Activated CD4-positive, alpha-beta T cell treated with anti-CD3 and anti-CD28 coated beads for 4 hours (primary cell): ENCODE results near the gene DHODH.
"Not testable (repeated sequence)": the region's sequence is repeated elsewhere in the genome, so short reads cannot be mapped to it uniquely, and the experiment has no call there.

Experiments used
- DNase-seq, 2 donors: peaks; one replicate each; pipeline ENCODE4 v3.0.0-alpha.2; 2020

DHODH gene

DNA sequence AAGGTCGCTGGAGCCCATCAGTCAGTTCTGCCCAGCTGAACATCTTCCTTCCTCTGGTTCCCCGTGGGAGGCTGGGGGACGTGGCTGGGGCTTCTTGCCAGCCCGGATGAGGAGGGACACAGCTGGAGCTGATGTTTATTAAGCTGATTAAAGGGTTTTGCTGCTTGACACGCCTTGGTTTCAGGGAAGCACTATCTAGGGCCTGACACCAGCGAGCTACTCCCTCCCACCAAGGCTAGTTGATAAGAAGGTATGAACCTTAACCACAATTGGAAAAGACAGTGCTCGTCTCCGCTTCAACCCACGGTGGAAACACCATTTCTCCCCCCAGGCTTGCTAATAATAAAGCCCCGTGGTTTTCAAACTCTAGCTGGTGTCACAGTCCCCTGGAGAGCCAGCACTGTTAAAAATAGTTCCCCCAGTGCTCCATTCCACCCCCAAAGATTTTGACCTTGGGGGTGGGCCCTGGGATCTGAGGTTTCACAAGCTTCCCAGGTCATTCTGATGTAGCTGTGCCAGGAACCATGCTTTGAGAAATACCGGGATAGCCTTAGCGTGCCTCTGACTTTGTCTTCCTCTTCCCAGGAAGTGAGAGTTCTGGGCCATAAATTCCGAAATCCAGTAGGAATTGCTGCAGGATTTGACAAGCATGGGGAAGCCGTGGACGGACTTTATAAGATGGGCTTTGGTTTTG, 5.5 kb downstream of the DHODH start:
- no peak for DNase-seq

DNA sequence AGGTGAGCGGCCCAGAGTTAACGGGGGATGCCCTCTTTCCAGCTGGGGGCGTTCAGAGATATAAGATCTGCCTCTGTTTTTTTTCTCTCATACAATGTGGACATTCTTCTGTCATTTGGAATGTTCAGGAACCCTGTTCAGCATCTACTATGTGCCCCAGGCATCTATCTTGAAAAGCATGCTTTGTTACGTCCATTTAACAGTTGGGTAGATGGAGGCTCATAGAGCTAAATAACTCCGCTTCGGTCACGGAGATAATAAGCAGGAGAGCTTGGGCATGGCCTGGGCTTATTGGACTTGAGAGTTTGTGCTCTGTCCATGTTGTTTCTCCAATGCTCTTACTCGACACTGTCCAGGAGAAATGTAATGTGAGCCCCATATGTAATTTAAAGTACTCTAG, 6.1 kb downstream of the DHODH start:
- no peak for DNase-seq

DNA sequence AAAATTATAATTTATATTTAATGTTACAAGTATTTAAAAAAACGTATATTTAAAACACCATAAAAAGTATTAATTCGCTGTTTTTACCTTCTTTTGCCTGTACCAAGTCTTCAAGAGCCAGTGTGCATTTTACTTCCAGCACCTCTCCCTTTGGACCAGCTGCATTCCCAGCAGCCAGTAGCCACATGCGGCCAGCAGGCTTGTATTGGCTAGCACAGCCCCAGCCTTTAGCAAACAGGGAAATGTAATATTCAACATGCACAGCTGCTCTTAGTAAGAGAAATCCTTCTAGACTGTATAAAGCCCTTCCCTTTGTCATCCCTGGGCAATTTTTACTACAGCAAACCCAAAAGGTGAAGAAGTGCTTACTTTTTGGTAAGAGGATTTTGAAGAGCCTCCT, 6.6 kb downstream of the DHODH start:
- no peak for DNase-seq

DNA sequence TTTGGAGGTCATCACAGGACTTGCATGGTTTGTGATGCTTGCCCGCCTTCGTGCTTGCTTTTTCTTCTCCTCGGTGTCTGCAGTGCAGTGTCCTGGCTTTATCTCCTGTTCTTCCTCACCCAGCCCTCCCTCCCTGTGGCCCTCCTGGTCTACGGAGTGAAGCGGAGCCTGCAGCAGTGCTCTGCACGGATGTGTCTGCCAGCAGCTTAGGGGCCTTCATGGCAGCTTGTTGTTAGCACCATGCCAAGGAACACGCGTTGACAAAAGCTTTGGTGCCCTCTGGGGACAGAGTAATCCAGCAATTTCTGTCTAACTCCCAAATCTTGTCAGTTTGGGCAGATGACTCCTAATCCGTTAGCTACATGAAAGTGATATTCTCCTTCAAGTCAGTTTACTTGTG, 9.9 kb downstream of the DHODH start:
- no peak for DNase-seq

DNA sequence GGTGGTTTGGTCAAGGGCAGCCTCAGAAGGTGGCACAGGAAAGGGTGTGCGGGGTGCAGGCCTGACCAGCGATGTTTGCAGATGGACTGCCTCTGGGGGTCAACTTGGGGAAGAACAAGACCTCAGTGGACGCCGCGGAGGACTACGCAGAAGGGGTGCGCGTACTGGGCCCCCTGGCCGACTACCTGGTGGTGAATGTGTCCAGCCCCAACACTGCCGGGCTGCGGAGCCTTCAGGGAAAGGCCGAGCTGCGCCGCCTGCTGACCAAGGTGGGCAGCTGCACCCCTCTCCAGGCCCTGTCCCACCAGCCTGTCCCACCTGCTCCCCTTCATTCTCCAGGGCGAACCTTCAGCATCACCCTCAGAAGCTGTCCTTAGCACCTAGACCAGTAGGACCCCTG, 12.5 kb downstream of the DHODH start:
- DNase-seq = no peak

DNA sequence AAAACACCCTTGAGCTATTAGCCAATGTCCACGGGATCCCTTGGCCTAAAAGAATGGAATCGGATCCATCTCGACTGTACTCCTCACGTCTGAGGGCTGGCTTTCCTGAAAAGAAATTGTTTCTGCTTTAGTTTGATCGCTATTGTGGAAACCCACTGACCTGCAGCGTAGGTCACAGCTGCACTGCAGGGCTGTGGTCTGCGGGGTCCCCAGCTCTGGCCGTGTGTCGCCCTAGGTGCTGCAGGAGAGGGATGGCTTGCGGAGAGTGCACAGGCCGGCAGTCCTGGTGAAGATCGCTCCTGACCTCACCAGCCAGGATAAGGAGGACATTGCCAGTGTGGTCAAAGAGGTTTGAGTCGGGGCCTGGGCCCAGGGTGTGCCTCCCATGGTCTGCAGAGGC, 13.6 kb downstream of the DHODH start:
- DNase-seq = no peak

DNA sequence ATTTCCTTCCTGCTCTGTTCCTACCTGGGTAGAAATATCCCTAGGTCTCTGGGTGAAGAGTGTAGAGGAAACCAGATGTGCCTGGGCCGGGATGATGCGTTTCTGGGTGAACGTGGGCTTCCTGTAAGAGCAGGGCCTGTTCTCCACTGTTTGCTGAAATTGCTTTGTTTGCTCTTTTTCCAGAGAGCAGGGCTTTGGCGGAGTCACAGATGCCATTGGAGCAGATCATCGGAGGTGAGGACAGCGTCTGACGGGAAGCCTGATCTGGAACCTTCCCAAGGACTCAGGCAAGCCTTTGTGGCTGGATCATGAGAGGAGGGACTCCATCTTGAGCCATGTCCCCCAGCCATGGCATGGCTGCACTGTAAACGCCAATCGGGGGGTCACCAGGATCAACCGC, 15.4 kb downstream of the DHODH start:
- DNase-seq = no peak

DNA sequence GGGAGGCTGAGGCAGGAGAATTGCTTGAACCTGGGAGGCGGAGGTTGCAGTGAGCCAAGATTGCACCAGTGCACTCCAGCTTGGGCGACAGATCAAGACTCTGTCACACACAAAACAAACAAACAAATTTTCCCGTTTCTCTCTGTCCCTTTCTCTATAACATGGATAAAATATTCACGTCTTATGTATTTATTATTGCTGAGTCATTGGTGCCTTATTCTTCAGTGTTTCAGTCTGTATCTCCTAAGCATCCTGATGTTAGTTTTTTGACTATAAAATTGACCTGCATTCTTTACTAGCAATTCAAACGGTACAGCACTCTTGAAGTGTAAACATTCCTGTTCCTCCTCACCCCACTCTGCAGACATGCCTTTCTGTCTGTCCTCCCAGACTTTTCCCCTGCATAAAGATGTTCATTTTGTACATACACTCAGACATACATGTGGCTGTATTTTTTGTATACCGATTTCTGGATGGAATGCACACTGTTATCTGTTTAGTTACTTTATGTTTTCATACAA, 16.4 kb downstream of the DHODH start:
- no peak for DNase-seq

DNA sequence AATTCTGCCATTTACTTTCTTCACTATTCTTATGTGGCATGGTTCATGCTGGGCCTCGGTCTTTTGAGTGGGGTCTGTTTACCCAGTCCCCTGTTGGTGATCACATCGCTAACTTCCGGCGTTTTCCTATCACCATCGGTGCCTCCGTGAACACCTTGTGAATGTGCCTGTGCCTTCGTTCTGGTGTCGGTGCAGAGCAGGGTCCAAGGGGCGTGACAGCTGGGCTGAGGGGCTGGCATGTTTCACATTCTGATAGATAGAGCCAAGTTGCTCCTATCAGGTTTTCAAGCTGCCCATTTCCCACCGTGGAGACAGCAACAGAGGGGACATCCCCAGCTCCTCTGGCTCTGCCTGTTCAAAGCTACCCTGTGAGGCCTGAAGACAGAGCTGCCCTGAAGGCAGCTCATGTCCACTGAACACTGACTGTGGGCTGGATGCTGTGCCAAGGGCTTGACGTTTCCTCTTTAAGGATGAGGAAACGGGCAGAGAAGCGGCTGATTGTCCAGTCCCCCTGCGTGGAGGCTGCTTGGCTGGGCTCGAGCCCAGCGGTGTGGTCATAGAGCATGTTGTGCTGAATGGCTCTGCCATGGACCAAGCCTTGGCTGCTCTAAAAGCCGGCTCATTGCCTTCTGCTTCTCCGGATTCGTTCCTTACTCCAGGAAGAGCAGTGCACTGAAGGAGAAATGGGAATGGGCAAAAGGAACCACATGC, 17.0 kb downstream of the DHODH start:
- DNase-seq = no peak

DNA sequence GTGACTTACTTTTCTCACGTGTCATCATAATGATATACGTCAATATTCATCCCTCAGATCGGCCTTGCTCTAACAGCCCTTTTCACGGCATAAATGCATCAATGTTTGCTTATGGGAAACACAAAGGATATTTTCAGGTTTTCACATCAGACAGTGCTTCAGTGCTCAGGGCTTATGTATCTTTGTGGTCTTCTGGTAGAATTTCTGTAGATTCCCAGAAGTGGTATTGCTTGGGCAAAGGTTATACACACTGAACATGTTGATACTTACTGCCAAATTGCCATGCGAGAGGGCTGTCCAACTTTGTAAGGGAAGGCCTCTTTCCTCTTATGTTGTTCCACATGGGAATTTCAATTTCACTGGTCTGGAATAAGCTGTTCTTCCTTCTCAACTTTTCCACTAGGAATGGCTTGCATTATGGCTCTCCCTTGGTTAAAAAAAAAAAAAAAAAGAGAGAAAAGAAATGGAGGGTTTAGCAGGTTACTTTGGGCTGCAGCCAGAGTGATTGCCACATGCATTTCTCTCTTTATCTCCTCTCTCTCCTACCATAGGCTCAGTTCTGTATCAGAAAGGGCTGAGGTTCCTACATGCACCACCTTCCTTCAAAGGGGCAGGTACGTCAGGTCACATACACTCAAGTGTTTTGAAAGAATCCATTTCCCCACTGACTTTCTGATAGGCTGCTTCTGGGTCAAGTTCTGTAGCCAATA, 19.3 kb downstream of the DHODH start:
- no peak for DNase-seq

DNA sequence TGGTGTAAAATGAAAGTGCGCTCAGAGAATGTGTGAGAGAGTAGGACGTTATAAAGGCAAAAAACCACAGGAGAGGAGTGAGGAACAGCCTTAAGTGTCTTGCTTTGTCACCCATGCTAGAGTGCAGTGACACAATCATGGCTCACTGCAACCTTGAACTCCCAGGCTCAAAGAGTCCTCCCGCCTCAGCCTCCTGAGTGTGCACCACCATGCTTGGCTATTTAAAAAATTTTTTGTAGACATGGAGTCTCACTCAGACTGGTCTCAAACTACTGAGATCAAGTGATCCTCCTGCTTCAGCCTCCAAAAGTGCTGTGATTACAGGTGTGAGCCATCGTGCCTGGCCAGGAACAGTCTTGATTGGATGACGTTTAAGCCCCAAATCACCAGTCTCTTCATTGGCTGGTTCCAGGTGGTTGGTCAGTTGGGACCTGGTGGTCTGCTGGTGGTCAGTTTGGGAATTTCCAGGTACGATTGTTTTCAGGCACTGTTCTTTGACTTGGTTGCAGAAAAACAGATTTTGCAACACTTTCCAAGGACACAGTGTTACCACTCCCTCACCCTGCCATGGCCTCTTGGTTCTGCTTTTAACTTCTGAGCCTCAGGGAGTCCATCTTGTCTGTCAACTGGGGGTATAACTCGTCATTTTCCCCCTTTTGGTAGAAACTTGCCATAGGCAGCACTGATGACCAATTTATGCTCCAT, 21.2 kb downstream of the DHODH start:
- DNase-seq = no peak

DNA sequence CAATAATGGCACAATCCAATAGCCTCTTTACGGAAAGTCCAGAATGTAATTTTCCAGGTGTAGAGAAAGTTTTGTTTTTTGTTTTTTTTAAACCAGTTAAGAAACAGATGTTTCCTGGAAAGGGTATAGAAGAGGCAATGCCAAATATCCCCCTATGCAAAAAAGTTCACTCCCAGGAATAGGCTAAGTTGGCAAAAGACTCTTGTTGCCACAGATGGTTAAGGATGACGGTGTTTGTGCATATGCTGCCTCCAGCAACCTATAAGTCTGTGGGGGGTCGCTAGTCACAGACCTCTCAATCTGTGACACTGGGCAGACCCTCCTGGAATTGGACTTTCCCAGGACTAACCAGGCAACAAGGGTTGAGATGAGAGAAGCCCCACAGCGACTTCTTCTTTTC, 24.9 kb downstream of the DHODH start:
- no peak for DNase-seq

DNA sequence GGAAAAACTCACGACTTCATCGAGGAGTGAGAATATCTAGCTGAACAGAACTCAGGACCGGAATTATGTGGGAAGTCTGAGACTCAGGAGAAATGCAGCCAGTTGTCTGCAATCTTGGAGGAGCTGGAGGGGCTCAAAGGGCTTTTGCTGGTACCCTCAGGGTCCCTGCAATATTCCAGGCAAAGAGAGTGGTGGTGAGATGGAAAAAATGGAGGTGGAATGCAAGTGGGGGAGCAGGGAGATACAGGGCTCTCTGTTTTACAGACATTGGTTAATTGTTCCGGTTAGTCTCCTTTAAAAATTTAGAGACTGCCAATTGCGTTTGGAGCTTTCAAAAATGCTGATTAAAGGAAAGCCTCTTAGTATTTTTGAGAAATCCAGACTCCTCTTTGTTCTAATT, 27.6 kb downstream of the DHODH start:
- no peak for DNase-seq

DNA sequence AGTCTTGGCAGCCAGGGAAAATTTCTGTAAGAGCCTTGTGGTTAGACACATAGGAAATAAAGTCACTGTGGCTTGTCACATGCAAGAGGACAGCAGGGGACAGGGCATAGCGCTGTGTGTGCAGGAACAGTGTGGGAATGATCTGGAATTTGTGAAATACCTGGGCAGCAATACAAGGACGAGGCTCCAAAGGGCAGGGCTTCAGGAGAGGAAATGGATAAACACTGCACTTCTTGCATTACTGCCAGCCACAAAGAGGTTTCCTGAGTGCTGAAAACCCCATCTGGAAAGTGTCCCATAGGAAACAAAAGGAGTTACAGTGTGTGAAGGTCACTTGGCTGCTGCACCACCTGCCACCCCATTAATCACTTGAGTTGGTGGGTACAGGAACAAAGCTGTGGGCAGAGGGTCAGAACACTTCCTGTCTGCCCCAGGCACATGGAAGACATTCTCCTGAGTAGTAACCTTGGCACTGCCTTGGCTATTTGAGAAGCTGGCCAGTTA, 33.7 kb downstream of the DHODH start:
- DNase-seq = no peak

DNA sequence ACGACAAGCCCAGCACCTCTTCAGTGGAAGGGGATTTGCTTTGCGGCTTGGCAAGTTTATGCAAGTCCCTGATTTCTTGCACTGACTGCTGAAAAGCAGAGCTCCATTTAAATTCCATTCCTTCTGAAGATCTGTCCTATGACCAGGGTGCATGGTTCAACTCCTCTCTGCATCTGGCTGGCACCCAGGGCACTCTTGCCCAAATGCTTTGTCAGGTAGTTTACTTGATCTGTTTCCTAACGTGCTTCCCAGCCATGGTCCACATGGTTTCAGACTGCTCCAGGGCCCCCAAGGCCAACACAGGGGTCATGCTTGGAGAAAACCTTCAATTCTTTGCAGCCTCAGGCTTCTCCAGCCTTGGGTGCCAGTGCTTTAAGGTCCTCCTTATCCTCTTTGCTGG, 34.5 kb downstream of the DHODH start:
- DNase-seq = no peak

DNA sequence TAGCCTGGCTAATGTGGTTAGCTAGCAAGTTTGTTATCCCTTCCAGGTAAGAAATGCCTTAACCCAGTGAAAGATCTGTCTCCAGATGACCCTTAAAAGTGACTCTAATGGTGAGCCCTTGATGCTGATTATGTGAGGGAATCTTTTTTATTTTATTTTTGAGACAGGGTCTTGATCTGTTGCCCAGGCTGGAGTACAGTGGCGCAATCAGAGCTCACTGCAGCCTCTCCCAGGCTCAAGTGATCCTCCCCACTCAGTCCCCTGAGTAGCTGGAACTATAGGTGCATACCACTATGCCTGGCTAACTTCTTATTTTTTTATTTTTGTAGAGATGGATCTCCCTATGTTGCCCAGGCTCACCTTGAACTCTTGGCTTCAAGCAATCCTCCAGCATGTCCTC, 35.0 kb downstream of the DHODH start:
- DNase-seq = no peak

DNA sequence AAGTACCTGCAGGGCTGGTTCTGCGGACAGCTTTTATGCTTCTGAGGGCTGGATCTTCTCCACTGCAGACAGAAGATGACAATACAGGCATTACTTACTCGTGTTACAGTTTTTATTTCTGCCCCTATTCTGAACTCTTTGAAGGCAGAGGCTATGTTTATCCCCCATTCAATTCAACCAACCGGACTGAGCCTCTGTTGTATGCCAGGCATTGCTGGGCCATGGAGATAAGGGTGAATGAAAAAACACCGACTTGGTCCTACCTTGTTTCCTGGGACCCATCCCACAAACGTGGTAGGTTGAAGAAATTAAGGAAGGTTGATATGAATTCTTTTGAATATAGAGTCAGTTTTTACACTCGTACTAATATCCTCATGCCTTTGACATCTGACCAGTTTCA, 35.8 kb downstream of the DHODH start:
- DNase-seq = no peak

DNA sequence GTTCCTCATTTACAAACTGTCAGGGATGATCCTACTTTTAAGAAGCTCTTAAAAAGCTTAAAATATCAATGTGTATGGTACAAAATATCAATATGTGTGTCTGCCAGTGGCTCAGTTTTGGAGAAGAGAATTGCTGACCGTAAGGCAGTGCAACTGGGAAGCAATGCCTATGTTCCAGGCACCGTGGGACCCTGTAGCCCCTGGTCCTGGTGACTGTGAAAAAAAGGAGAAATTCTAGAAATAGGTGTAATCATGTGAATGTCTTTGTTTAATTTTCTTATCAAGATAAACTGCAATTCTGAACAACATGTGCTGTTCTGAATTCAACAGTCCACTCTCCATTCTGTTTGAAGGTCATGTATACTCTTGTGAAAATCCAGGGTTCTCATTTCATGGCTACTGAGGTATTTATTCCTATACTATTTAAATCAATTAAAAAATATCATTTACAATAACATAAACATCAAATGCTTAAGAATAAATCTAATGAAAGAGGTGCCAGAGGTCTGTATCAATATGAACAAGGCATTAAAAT, 36.3 kb downstream of the DHODH start:
- no peak for DNase-seq

DNA sequence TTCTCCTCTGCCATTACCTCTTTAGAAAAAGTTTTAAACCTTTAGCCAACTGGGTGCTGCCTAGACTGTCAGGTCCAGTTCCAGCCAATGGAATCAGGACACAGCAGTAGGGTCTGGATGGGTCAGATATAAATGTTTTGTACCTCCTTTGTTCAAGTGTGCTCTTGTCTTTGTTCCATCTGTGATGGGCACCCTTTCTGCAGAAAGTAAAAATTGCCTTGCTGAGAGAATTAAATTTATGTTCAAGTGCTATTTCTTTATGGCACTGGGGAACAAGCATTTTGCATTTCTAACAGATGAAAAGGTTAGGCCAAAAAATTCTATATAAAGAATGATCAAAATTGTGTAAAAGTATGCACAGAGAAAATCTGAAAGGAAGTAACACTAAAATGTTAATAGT, 40.6 kb downstream of the DHODH start:
- DNase-seq = no peak

DNA sequence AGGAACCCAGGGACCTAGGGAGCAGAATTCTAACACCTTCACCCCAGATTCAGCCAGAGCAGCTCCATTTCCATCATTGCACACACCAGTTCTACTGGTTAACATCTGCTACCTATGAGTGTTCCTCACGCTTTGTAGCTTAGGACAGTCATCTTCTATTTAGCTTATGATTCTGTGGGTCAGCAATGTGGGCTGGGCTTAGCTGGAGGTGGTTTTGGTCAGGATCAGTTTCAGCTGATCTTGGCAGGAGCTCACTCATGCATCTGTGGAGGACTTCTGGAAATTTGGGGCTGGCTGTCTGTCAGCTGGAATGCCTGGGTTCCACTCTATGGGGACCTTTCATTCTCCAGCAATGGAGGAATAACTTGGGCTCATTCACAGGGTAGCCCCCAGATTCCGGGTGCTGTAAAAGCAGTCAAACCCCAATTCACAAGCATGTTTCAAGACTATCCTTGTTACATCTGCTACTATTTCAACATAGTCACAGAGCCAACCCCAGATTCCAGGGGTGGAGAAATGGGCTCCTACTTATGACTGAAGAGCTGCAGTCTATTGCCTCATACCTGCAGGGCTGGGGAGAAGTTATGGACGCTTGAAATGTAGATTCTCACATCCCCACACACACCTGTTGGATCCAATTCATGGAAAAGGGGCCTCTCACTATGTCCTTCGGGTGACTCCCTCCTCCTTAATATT, 42.4 kb downstream of the DHODH start:
- DNase-seq = no peak

DNA sequence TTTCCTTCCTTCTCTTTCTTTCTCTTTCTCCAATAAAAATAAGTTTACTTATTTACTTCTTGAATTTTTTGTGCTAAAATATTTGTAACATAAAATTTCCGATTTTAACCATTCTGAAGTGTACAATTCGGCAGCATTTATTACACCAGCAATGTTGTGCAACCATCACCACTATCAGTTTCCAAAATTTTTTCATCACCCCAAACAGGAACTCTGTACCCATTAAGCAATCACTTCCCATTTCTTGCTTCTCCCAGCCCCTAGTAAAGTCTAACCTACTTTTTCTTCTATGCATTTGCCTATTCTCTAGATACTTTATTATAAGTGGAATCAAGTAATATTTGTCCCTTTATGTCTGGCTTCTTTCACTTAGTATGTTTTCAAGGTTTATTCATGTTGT, 43.3 kb downstream of the DHODH start:
- DNase-seq = no peak

DNA sequence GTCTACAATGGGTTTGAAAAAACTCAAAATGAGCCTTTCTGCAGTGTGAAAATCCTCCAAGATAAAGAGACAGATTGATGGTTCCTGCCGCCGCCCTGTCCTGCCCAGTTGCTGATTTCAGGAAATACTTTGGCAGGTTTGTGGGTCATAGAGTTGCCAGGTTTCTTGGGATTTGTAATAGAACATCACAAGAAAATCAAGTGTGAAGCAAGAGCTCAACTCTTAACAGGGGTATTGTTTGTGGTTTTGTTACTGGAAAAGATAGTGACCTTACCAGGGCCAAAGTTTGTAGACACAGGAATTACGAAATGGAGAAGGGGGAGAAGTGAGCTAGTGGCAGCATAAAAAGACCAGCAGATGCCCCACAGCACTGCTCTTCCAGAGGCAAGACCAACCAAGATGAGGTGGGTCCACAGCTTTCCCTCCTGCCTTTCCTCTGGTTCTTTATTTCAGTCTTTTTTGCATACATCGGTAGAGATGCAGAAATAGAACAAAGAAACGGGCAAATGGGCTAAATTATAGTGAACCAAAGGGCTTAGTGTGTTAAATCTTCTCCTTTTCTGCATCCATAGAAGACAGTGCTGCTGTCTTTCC, 45.8 kb downstream of the DHODH start, which contains the start of gene HP:
TSS of gene HP (plus strand) at position 252 of the 594 bp plus-strand sequence. CDS start at position 400, 148 bp downstream.
- DNase-seq = not testable (repeated sequence)
